Measurements from ENCODE around the gene DENND5A.

DNA sequence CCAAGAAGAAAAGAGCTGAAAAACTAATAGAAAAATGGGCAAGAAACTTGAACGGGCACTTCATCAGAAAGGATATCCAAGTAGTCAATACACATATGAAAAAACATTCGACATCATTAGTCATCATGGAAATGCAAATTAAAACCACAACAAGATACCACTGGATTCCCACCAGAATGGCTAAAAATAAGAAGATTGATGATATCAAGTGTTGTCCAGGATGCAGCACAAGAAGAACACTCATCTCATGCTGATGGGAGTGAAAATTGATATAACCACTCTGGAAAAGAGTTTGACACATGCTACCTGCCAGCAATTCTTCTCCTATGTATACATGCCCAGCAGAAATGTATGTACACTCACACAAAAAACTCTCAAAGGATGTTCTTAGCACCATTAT is 146.9 kb downstream of the DENND5A start:
- TF ChIP-seq EZH2phosphoT487 (IDR thresholded peaks at IDR 0.05; ENCODE audit: borderline replicate concordance, low read depth, low read length), result no peak
- TF ChIP-seq, protein P1, sequence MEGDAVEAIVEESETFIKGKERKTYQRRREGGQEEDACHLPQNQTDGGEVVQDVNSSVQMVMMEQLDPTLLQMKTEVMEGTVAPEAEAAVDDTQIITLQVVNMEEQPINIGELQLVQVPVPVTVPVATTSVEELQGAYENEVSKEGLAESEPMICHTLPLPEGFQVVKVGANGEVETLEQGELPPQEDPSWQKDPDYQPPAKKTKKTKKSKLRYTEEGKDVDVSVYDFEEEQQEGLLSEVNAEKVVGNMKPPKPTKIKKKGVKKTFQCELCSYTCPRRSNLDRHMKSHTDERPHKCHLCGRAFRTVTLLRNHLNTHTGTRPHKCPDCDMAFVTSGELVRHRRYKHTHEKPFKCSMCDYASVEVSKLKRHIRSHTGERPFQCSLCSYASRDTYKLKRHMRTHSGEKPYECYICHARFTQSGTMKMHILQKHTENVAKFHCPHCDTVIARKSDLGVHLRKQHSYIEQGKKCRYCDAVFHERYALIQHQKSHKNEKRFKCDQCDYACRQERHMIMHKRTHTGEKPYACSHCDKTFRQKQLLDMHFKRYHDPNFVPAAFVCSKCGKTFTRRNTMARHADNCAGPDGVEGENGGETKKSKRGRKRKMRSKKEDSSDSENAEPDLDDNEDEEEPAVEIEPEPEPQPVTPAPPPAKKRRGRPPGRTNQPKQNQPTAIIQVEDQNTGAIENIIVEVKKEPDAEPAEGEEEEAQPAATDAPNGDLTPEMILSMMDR (conservative IDR thresholded peaks at IDR 0.05; ENCODE audit: low read length), result no peak
